PC-3 (cell line): Measurements from ENCODE around the gene TBX2. TPM values are rescaled to one million over a fixed set of nuclear protein-coding genes. Genes with fewer than 3 reads are reported as not detected.

Source experiments
- ATAC-seq: fragments of 200-7000 bp; cut with Tn5 transposase; 2 replicates; pipeline ENCODE4 v1.9.1; 2020; ENCODE audit warnings: mild to moderate bottlenecking, moderate library complexity
- BruUV-seq: library from RNA; stranded (reverse); fragments of 400-500 nt; replicated peaks from 2 replicates; lab custom pipeline; 2021; lab: Mats Ljungman, UMichigan
- CTCF ChIA-PET: fragments of 300-600 bp; sonication (Branson Sonifier 250); formaldehyde crosslinking; loops from one replicate; lab custom pipeline; 2022; ENCODE audit warnings: antibody characterized with exemption; lab: Charles Lee
- POLR2A ChIA-PET: fragments of 300-600 bp; sonication (Branson Sonifier 250); formaldehyde crosslinking; loops from one replicate; lab custom pipeline; 2022; ENCODE audit warnings: antibody characterized with exemption; ENCODE audit not compliant: unreplicated experiment; lab: Charles Lee
- DNase-seq: peaks from one replicate; pipeline ENCODE4 v3.0.0-alpha.2; 2015
- H2AFZ ChIP-seq: fragments of 300-600 bp; sonication (generic); 2 replicates; pipeline ENCODE4 v1.6.0; 2016; ENCODE audit warnings: antibody characterized with exemption, low read length
- H3F3A ChIP-seq: fragments of 300-600 bp; sonication (generic); one replicate; pipeline ENCODE4 v1.6.0; 2017; ENCODE audit warnings: antibody characterized with exemption, low read length, control low read depth, mild to moderate bottlenecking; ENCODE audit not compliant: unreplicated experiment
- H3K27ac ChIP-seq: fragments of 300-600 bp; sonication (generic); 2 replicates; pipeline ENCODE4 v1.5.1; 2016; ENCODE audit warnings: mild to moderate bottlenecking, low read length
- H3K27me3 ChIP-seq: fragments of 300-600 bp; sonication (generic); 2 replicates; pipeline ENCODE4 v1.6.1; 2016; ENCODE audit warnings: low read length, mixed read lengths
- H3K36me3 ChIP-seq: fragments of 300-600 bp; sonication (generic); 2 replicates; pipeline ENCODE4 v1.6.1; 2016; ENCODE audit warnings: low read depth, mixed run types, low read length, mixed read lengths
- H3K4me1 ChIP-seq: fragments of 300-600 bp; sonication (generic); 2 replicates; pipeline ENCODE4 v1.5.1; 2016; ENCODE audit warnings: low read length; ENCODE audit not compliant: insufficient read depth
- H3K4me2 ChIP-seq: fragments of 300-600 bp; sonication (generic); 2 replicates; pipeline ENCODE4 v1.6.0; 2016; ENCODE audit warnings: low read length
- H3K4me3 ChIP-seq: fragments of 300-600 bp; sonication (generic); 2 replicates; pipeline ENCODE4 v1.5.1; 2016; ENCODE audit warnings: mild to moderate bottlenecking, low read length, mixed read lengths
- H3K79me2 ChIP-seq: fragments of 300-600 bp; sonication (generic); 2 replicates; pipeline ENCODE4 v1.6.1; 2017; ENCODE audit warnings: low read length, mixed read lengths
- H3K9ac ChIP-seq: fragments of 300-600 bp; sonication (generic); 2 replicates; pipeline ENCODE4 v1.6.0; 2016; ENCODE audit warnings: mild to moderate bottlenecking, low read length
- H3K9me2 ChIP-seq: fragments of 300-600 bp; sonication (generic); replicated peaks from 2 replicates; pipeline ENCODE4 v1.6.1; 2016; ENCODE audit warnings: mixed run types, low read length, mixed read lengths
- H3K9me3 ChIP-seq: fragments of 300-600 bp; sonication (generic); 2 replicates; pipeline ENCODE4 v1.6.1; 2016; ENCODE audit warnings: low read length, mixed read lengths
- H4K20me1 ChIP-seq: fragments of 300-600 bp; sonication (generic); 2 replicates; pipeline ENCODE4 v1.6.1; 2016; ENCODE audit warnings: low read length, mixed read lengths
- EZH2 ChIP-seq: fragments of 300-600 bp; sonication (generic); IDR thresholded peaks from one replicate; pipeline ENCODE4 v1.6.1; 2017; ENCODE audit warnings: antibody characterized with exemption, mild to moderate bottlenecking, low read length; ENCODE audit not compliant: unreplicated experiment
- EZH2phosphoT487 ChIP-seq: fragments of 300-600 bp; sonication (generic); IDR thresholded peaks from 2 replicates; pipeline ENCODE4 v1.6.1; 2018; ENCODE audit warnings: mild to moderate bottlenecking, antibody characterized with exemption, low read length, borderline replicate concordance
- intact Hi-C: fragments of 100-400 bp; cut with micrococcal nuclease; formaldehyde crosslinking; loops from 2 replicates; pipeline ENCODE4 v1.9.0; 2023
- total RNA-seq: library from RNA; depleted of rRNA; stranded (reverse); fragments of >200 nt; gene quantifications from 2 replicates; pipeline ENCODE4 v1.2.3, GENCODE V29; 2014
- TF ChIP-seq, protein P1 (sequence below): fragments of 300-600 bp; sonication (generic); conservative IDR thresholded peaks from 2 replicates; pipeline ENCODE4 v1.5.1; 2017; ENCODE audit warnings: antibody characterized with exemption, low read depth, mild to moderate bottlenecking, low read length

Gene TBX2
- total RNA-seq, 1 experiment from 2014 or later: 7.1 TPM

- peak; percentile 60 for DNase-seq
- intact Hi-C loops: loop anchor here (2.0 kb wide), 1 partner anchor 125 kb away; no protein-coding TSS in a partner anchor
- no peaks in the 10 kb centered on the region for H4K20me1 ChIP-seq
- no peak overlapping the region for H3K4me3 ChIP-seq
- ChIA-PET CTCF (interaction anchor here (1.4 kb wide), 1 partner anchor 149 kb away, joined by 10 read pairs; no protein-coding TSS in a partner anchor), POLR2A (no interaction called here)
- H3K27ac ChIP-seq: peak overlapping the region; percentile 61
- no peak overlapping the region for H2AFZ ChIP-seq
- peak overlapping the region; percentile 27; the same call in 1 of the 2 replicates for H3K4me2 ChIP-seq
- TF ChIP-seq EZH2phosphoT487 (no peak), EZH2 (no peak)
- TF ChIP-seq, protein P1, sequence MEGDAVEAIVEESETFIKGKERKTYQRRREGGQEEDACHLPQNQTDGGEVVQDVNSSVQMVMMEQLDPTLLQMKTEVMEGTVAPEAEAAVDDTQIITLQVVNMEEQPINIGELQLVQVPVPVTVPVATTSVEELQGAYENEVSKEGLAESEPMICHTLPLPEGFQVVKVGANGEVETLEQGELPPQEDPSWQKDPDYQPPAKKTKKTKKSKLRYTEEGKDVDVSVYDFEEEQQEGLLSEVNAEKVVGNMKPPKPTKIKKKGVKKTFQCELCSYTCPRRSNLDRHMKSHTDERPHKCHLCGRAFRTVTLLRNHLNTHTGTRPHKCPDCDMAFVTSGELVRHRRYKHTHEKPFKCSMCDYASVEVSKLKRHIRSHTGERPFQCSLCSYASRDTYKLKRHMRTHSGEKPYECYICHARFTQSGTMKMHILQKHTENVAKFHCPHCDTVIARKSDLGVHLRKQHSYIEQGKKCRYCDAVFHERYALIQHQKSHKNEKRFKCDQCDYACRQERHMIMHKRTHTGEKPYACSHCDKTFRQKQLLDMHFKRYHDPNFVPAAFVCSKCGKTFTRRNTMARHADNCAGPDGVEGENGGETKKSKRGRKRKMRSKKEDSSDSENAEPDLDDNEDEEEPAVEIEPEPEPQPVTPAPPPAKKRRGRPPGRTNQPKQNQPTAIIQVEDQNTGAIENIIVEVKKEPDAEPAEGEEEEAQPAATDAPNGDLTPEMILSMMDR: peak; percentile 58
- H3F3A ChIP-seq: peaks cover 5% of the 10 kb centered on the region
- peak; percentile 37 for ATAC-seq
- H3K4me1 ChIP-seq: peaks cover 22% of the 10 kb centered on the region
- H3K9me3 ChIP-seq: no peaks in the 10 kb centered on the region
- H3K27me3 ChIP-seq: no peaks in the 10 kb centered on the region
- H3K9me2 ChIP-seq: no peaks in the 10 kb centered on the region
- BruUV-seq: no TSS peak
- H3K36me3 ChIP-seq: no peaks in the 10 kb centered on the region
- H3K79me2 ChIP-seq: no peaks in the 10 kb centered on the region
- no peak overlapping the region for H3K9ac ChIP-seq
Observed at GRCh38 chr17:61425682-61426481, 26.2 kb downstream of the TBX2 start.

- DNase-seq (peak; percentile 98), ATAC-seq (peak; percentile 97)
- intact Hi-C loops: loop anchor here (2.0 kb wide), 1 partner anchor 124 kb away; no protein-coding TSS in a partner anchor
- TF ChIP-seq EZH2 (no peak), EZH2phosphoT487 (no peak)
- TF ChIP-seq, protein P1: peak; percentile 50; the same call in 1 of the 2 replicates
- Histone ChIP-seq H3K4me3 (no peak overlapping the region), H3K4me2 (peak overlapping the region; percentile 40), H3K9ac (no peak overlapping the region; the same call in 1 of the 2 replicates), H3K27me3 (no peaks in the 10 kb centered on the region), H4K20me1 (no peaks in the 10 kb centered on the region), H3K9me2 (no peaks in the 10 kb centered on the region), H2AFZ (no peak overlapping the region), H3F3A (peaks cover 5% of the 10 kb centered on the region), H3K79me2 (no peaks in the 10 kb centered on the region), H3K27ac (peak overlapping the region; percentile 61), H3K9me3 (no peaks in the 10 kb centered on the region), H3K4me1 (peaks cover 22% of the 10 kb centered on the region), H3K36me3 (no peaks in the 10 kb centered on the region)
- no TSS peak for BruUV-seq
- ChIA-PET POLR2A (interaction anchor here (0.5 to 0.8 kb wide), 3 partner anchors 11 to 141 kb away, joined by 3 to 21 read pairs (median 3); no protein-coding TSS in a partner anchor), CTCF (interaction anchor here (0.6 to 1.7 kb wide), 10 partner anchors 8 to 157 kb away, joined by 3 to 10 read pairs (median 6); no protein-coding TSS in a partner anchor)
Observed at GRCh38 chr17:61426482-61427304, 27.1 kb downstream of the TBX2 start.
